HG03175 (cell line): Measurements from ENCODE around the gene PDE3B.
"Not testable (repeated sequence)": the region's sequence is repeated elsewhere in the genome, so short reads cannot be mapped to it uniquely, and the experiment has no call there.

ENCODE experiments used
- ATAC-seq: cut with Tn5 transposase; IDR thresholded peaks from one replicate; pipeline ENCODE4 v1.9.1; 2021; ENCODE audit warnings: mild to moderate bottlenecking, moderate library complexity; ENCODE audit not compliant: unreplicated experiment

PDE3B gene

DNA sequence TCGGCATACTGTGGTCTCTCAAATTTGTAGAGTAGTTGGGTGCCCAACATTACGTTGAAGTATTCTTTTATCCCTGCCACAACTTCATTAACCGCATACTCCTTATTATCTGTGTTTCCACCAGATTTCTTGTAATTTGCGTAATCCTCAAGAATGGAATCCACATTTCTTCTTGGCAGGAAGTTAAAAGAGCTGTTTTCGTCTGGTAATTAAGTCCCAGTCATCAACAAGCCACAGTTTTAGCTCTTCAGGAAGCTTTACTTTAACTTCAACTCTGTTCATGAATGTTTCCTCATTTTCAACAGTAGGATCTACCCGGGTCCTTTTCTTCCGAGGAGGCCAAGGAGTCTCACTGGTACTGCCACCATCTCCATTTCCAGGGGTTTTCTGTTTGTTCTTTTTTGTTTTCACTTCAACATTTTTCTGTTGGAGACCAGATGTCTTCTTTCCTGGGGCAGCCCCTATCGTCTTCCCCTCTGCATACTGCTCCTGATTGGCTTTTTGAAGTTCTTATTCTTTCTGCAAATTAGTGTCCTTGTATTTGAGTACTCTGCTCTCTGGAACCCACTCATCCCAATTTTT lies 30.3 kb downstream of the PDE3B start:
- ATAC-seq: no peak

DNA sequence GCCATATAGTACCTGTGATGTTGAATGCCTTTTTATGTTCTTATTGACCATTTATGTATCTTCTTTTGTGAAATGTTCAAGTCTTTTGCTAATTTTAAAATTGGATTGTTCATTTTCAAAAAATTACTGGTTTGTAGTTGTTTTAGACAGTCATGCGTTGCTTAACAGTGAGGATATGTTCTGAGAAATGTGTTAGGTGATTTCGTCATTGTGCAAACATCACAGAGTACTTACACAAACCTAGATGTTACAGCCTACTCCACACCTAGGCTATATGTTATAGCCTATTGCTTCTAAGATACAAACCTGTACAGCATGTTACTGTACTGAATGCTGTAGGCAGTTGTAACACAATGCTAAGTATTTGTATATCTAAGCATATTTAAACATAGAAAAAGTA lies 32.5 kb downstream of the PDE3B start:
- no peak for ATAC-seq

DNA sequence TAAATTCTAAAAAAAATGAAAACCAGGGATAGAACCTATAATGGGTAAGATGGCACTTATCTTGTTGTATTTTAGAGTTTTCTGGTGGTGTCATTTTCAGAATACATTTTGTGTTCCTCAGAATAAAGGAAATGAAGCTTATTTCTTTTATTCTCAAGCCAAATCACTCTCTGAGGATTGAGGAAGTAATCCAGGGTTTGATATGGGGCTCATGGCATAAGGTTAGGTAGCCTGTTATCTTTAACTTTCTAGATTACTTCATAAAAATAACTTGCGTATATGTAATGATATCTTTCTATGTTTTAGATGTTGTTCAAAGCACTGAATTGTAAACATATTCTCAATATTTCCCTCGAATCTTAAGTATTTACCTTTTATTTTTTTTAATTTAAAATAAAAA lies 33.5 kb downstream of the PDE3B start:
- no peak for ATAC-seq

DNA sequence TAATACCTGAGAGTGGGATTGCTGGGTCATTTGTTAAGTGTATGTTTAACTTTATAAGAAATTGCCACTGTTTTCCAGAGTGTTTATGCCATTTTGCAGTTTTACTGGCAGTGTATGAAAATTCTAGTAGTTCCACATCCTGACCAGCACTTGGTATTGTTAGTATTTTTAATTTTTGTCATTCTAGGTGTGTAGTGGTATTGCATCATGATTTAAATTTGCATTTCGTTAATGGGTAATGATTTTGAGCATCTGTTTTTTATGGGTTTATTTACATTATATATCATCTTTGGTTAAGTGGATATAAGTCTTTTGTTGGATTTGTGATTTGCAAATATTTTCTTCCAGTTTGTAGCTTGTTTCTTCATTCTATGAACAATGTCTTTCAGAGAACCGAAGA lies 34.7 kb downstream of the PDE3B start:
- ATAC-seq: no peak

DNA sequence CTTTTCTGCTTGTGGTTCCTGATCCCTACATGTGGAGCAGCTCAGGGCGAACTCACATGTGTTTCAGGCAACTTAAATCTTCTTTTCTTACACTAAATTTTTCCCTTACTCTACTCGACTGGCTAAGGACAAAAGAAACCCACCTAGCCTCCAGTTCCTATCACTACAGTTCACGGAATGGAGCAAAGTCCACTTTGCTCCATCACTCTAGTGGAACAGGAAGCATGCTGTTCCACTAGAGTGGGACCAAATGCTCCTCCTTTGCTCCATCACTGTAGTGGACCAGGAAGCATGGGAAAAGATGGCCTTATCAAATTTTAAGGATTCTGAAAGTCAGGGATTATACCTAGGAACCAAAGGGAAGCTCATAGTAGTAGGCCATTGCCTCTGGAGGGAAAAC lies 36.1 kb downstream of the PDE3B start:
- ATAC-seq: no peak

DNA sequence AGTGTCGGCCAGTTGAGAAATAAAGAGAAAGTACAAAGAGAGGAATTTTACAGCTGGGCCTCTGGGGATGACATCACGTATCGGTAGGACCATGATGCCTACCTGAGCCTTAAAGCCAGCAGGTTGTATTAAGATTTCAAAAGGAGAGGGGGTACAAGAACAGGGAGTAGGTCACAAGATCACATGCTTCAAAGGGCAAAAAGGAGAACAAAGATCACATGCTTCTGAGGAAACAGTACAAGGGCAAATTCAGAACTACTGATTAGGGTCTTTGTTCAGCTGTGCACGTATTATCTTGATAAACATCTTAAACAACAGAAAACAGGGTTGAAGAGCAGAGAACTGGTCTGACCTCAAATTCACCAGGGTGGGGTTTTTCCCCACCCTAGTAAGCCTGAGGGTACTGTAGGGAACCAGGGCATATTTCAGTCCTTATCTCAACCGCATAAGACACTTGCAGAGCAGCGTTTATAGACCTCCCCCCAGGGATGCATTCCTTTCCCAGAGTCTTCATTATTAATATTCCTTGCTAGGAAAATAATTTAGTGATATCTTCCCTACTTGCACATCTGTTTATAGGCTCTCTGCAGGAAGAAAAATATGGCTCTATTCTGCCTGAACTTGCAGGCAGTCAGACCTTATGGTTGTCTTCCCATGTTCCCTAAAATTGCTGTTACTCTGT lies 40.8 kb downstream of the PDE3B start:
- not testable (repeated sequence) for ATAC-seq

DNA sequence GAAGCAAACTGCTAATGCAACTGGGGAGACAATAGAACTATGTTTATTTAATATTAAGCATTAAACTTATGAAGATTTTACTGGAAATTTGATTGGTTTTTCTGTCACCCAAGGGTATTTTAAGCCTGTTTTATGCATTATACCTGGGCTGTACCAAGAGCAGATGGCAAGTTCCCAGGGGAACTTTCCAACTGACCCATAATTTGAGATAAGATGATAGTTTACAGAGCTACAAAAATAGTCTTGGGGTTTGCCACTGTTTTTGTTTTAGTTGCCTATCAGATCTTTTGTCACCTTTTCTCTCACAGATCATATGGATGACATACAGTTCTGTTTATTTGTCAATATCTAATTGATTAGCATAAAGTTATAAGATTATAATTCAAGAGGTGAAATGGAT lies 43.9 kb downstream of the PDE3B start:
- no peak for ATAC-seq

GRCh38 chr11:14687943-14688627 lies 44.5 kb downstream of the PDE3B start:
- no peak for ATAC-seq

DNA sequence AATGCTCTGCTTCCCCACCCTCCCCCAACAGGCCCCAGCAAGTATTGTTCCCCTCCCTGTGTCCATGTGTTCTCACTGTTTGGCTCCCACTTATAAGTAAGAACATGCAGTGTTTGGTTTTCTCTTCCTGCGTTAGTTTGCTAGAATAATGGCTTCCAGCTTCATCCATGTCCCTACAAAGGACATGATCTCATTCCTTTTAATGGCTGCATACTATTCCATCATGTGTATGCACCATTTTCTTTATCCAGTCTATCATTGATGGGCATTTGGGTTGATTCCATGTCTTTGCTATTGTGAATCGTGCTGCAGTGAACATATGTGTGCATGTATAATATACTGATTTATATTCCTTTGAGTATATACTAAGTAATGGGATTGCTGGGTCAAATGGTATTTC lies 52.1 kb downstream of the PDE3B start:
- not testable (repeated sequence) for ATAC-seq

DNA sequence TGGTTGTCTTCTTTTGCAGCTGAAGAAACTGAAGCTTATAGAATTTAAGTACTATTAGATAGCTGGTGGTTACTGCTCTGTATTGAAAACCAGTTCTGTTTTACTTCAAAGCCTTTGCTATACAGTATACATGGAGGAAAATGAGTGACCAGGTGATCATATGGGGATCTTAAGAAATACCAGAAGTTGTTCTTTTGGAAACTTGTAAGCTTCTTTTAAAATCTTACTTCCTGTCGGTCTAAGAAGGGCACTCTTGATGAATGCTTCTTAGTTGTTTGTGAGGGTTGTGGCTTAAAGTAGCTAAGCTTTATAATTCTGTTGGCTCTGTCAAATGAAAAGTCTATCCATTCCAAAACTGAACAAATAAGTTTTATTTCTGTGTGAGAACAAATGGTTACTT lies 55.2 kb downstream of the PDE3B start:
- no peak for ATAC-seq

DNA sequence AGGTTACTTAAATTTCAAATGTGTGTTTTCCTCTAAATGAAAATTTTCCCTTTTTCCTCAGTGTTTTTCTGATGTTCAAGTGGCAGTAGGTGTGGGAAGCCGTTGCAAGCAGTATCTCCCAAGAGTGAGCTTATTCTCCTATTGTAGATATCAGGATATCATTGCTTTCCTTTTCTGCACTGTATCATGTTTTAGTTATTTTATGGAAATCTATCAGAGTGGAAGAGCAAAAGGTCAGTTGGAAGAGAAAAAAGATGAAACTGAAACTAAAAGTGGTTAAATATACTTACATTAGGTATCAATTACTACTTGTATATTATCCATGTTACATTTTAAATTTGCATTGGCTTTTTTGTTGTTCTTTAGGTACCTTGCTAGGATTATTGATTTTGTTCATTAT lies 57.0 kb downstream of the PDE3B start:
- ATAC-seq: no peak

DNA sequence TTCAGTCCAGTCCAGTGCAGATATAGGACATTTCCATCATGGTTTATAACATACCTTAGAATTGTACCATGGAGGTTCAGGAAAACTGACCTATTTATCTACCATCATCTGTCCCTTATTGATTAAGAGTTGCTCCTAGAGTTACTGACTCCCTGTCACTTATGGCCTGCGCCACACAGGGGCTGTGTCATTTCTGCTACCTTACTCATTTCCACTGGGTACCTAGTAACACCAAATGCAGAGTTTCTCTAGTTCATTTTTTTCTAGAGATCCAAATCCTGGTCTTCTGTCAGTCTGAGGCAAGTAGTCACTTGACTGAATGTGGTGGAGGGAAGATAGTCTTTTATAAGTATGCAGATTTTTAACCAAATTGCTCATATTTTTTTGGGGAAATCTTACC lies 59.2 kb downstream of the PDE3B start:
- ATAC-seq: no peak

DNA sequence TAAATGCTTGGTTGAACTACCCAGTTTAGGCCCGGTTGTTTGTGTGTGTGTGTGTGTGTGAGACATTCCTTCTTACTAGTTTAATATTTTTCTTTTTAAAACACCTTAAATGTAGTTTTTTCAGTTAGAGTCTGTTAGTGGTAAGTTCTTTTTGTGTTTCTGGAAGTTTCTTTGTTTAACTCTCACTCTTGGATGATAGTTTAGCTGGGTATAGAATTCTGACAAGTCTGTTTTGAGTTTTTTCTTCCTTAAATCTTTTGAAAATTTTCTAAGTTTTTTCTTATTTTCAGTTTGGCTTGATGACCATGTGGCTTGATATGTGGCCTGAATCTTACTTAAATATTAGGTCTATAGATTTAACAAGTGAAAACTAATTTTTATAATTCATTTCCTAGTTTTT lies 60.1 kb downstream of the PDE3B start:
- no peak for ATAC-seq

DNA sequence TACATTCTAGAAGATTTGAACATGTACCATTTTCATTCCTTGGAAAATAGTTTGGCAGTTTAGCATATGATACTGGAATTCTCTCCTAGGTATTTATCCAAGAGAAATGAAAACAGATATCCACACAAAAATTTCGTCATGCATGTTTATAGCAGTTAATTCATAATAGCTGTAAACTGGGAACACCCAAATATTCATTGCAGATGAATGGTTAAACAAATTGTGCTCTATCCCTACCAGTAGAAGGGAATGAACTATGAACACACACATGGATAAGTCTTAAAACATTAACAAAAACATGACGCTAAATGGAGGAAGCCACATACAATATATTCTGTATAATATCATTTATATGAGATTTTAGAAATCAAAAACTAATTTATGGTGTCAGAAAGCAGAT lies 61.5 kb downstream of the PDE3B start:
- no peak for ATAC-seq

DNA sequence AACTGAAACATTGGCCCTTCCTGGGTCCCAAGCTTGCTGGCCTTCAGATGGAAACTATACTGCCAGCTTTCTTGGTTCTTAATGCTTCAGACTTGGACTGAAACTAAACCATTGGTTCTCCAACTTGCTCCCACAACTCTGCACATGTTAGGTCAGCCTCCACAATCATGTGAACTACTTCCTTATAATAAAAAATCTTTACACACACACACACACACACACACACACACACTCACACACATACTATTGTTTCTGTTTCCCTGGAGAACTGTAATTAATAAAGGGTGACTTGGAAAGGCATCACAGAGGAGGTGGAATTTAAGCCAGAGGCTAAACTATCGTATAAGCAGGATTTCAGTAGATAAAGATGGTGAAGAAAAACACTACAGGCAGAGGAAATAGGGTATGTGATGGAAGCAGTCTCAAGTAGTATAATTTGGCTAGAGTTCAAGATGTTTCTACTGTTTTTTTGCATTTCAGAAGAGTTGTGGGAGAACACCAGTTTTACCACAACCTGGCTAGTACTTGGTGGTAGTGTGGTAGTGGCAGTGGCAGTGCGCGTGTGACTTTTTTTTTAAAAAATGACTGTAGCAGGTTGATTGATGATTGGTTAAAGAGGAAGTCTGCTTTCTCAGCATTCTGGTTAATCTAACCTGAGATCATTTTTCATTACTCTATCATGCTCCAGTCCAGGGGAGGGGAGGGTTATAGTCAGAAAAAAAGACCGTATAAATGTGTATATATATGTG lies 70.1 kb downstream of the PDE3B start:
- ATAC-seq: no peak

DNA sequence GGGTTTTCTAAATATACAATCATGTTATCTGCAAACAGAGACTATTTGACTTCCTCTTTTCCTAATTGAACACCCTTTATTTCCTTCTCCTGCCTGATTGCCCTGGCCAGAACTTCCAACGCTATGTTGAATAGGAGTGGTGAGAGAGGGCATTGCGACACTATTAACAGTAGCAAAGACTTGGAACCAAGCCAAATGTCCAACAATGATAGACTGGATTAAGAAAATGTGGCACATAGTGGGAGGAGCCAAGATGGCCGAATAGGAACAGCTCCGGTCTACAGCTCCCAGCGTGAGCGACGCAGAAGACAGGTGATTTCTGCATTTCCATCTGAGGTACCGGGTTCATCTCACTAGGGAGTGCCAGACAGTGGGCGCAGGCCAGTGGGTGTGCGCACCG lies 72.1 kb downstream of the PDE3B start:
- not testable (repeated sequence) for ATAC-seq

- ATAC-seq: no peak
Observed at GRCh38 chr11:14722496-14722895, 78.9 kb downstream of the PDE3B start.

DNA sequence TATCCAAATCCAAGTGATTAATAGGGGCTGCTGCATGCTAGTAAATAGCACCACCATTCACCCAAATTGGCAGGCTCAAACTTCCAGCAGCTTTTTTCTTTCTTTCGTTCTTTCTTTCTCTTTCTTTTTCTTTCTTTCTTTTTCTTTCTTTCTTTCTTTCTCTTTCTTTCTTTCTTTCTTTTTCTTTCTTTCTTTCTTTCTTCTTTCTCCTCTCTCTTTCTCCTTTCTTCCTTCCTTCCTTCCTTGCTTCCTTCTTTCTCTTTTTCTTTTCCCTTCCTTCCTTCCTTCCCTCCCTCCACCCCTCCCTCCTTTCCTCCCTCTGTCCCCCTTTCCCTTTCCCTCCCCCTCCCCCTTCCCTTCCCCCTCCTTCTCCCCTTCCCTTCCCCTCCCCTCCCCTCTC lies 81.5 kb downstream of the PDE3B start:
- ATAC-seq: no peak

GRCh38 chr11:14727215-14727614 lies 83.6 kb downstream of the PDE3B start:
- no peak for ATAC-seq

- no peak for ATAC-seq
Observed at GRCh38 chr11:14727746-14728145, 84.1 kb downstream of the PDE3B start.

DNA sequence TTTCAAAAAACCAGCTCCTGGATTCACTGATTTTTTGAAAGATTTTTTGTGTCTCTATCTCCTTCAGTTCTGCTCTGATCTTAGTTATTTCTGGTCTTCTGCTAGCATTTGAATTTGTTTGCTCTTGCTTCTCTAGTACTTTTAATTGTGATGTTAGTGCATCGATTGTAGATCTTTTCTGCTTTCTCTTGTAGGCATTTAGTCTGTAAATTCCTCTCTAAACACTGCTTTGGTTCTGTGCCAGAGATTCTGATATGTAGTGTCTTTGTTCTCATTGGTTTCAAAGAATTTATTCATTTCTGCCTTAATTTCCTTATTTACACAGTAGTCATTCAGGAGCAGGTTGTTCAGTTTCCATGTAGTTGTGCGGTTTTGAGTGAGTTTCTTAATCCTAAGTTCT lies 96.9 kb downstream of the PDE3B start:
- ATAC-seq: not testable (repeated sequence)

GRCh38 chr11:14741195-14741594 lies 97.6 kb downstream of the PDE3B start:
- no peak for ATAC-seq
